Mesenchymal stem cell (in vitro differentiated cells and primary cell): ENCODE measurements around the gene MADD.

Source experiments
- DNase-seq: peaks from one replicate; pipeline ENCODE4 v3.0.0-alpha.2; 2013
- H2AFZ ChIP-seq: one replicate; pipeline ENCODE4 v1.6.1; 2013; ENCODE audit warnings: low read depth, mild to moderate bottlenecking, control low read depth, inconsistent platforms, low read length, moderate library complexity
- H2AK5ac ChIP-seq: 2 replicates; pipeline ENCODE4 v1.6.1; 2013; ENCODE audit warnings: low read length, moderate library complexity, mild to moderate bottlenecking, inconsistent platforms; ENCODE audit not compliant: severe bottlenecking
- H2BK120ac ChIP-seq: one replicate; pipeline ENCODE4 v1.6.1; 2013; ENCODE audit warnings: low read depth, mild to moderate bottlenecking, inconsistent platforms, low read length, moderate library complexity
- H2BK12ac ChIP-seq, 2 experiments: one replicate each; pipeline ENCODE4 v1.6.1; 2013; ENCODE audit warnings: inconsistent platforms in 2 of 2, low read length in 2 of 2, mild to moderate bottlenecking in 2 of 2, moderate library complexity in 2 of 2, control low read depth in 1 of 2
- H2BK15ac ChIP-seq: one replicate; pipeline ENCODE4 v1.6.1; 2013; ENCODE audit warnings: mild to moderate bottlenecking, low read depth, inconsistent platforms; ENCODE audit not compliant: poor library complexity, severe bottlenecking
- H2BK5ac ChIP-seq: 2 replicates; pipeline ENCODE4 v1.6.1; 2013; ENCODE audit warnings: low read depth, mild to moderate bottlenecking, low read length, control low read depth, inconsistent platforms; ENCODE audit not compliant: poor library complexity, severe bottlenecking
- H3K14ac ChIP-seq, 2 experiments: one replicate each; pipeline ENCODE4 v1.6.1; 2013; ENCODE audit warnings: inconsistent platforms in 2 of 2, low read length in 2 of 2, control low read depth in 1 of 2, mild to moderate bottlenecking in 1 of 2, moderate library complexity in 1 of 2
- H3K18ac ChIP-seq, 2 experiments: one replicate each; pipeline ENCODE4 v1.6.1; 2013; ENCODE audit warnings: inconsistent platforms in 2 of 2, low read length in 2 of 2, control low read depth in 1 of 2, low read depth in 1 of 2, mild to moderate bottlenecking in 1 of 2
- H3K23ac ChIP-seq, 2 experiments: one replicate each; pipeline ENCODE4 v1.6.1; 2013; ENCODE audit warnings: inconsistent platforms in 2 of 2, low read length in 2 of 2, mild to moderate bottlenecking in 2 of 2, moderate library complexity in 2 of 2, control low read depth in 1 of 2
- H3K27ac ChIP-seq: 2 replicates; pipeline ENCODE4 v1.5.1; 2013; ENCODE audit warnings: mild to moderate bottlenecking, moderate library complexity, low read length, control low read depth, inconsistent platforms; ENCODE audit not compliant: poor library complexity, severe bottlenecking
- H3K27me3 ChIP-seq, 2 experiments: 2 replicates each; pipeline versions ENCODE4 v1.6.1 to v1.7.0; 2013; ENCODE audit warnings: low read length in 2 of 2, mild to moderate bottlenecking in 2 of 2, moderate library complexity in 2 of 2, control low read depth in 1 of 2, inconsistent platforms in 1 of 2; ENCODE audit not compliant: control insufficient read depth in 1 of 2, insufficient read depth in 1 of 2
- H3K36me3 ChIP-seq, 2 experiments: 2 replicates each; pipeline versions ENCODE4 v1.6.1 to v1.7.0; 2013; ENCODE audit warnings: low read length in 2 of 2, control low read depth in 1 of 2, inconsistent platforms in 1 of 2, low read depth in 1 of 2, mild to moderate bottlenecking in 1 of 2; ENCODE audit not compliant: insufficient read depth in 2 of 2, control insufficient read depth in 1 of 2
- H3K4ac ChIP-seq, 2 experiments: one replicate each; pipeline ENCODE4 v1.6.1; 2013; ENCODE audit warnings: inconsistent platforms in 2 of 2, low read length in 2 of 2, mild to moderate bottlenecking in 2 of 2, moderate library complexity in 2 of 2, control low read depth in 1 of 2, low read depth in 1 of 2
- H3K4me1 ChIP-seq: 2 replicates; pipeline ENCODE4 v1.6.1; 2013; ENCODE audit warnings: low read depth, low read length, control low read depth; ENCODE audit not compliant: control insufficient read depth, insufficient read depth
- H3K4me2 ChIP-seq: 2 replicates; pipeline ENCODE4 v1.6.1; 2013; ENCODE audit warnings: low read length, mild to moderate bottlenecking, inconsistent platforms; ENCODE audit not compliant: poor library complexity, severe bottlenecking
- H3K4me3 ChIP-seq, 2 experiments: 2 replicates each; pipeline versions ENCODE4 v1.5.1 to v1.7.0; 2013; ENCODE audit warnings: low read length in 2 of 2, mild to moderate bottlenecking in 2 of 2, control low read depth in 1 of 2, low read depth in 1 of 2; ENCODE audit not compliant: insufficient read depth in 1 of 2
- H3K79me1 ChIP-seq: replicated peaks from 2 replicates; pipeline ENCODE4 v1.6.1; 2013; ENCODE audit warnings: mild to moderate bottlenecking, control low read depth, low read length, inconsistent platforms; ENCODE audit not compliant: poor library complexity, severe bottlenecking
- H3K9ac ChIP-seq: 2 replicates; pipeline ENCODE4 v1.7.0; 2013; ENCODE audit warnings: mild to moderate bottlenecking, low read length, moderate library complexity
- H3K9me3 ChIP-seq: 2 replicates; pipeline ENCODE4 v1.7.0; 2013; ENCODE audit warnings: mild to moderate bottlenecking, low read length; ENCODE audit not compliant: control insufficient read depth
- H4K8ac ChIP-seq: one replicate; pipeline ENCODE4 v1.6.1; 2013; ENCODE audit warnings: inconsistent platforms, mild to moderate bottlenecking, low read length, moderate library complexity
- H4K91ac ChIP-seq: one replicate; pipeline ENCODE4 v1.6.1; 2013; ENCODE audit warnings: mild to moderate bottlenecking, low read length, inconsistent platforms
- WGBS: methylation state at CpG from one replicate; pipeline ENCODE4 v1.1.7; 2013; ENCODE audit warnings: mixed read lengths; 5-methylcytosine and 5-hydroxymethylcytosine counted together

Gene MADD

DNA sequence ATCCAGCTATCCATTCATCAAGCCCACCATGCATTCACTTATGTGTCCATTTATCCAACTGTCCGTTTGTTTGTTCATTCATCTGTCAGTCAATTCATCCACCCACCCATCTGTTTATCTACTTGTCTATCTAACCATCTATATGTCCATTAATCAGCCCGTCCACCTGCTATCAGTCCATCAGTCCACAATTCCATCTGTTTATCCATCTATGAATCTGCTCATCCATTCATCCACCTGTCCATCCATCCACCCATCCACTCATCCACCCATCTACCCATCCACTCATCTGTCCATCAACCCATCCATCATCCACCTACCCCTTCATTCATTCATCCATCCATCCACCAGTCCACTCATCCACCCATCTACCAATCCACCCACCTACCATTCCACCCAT, 109.4 kb downstream of the MADD start:
- no peak for DNase-seq
- H3K9ac ChIP-seq, result no peak overlapping the region
- H4K8ac ChIP-seq, result no peak overlapping the region
- H3K4ac ChIP-seq, result no peak overlapping the region
- no peak overlapping the region for H3K14ac ChIP-seq
- no peak overlapping the region for H3K18ac ChIP-seq
- H3K4me2 ChIP-seq, result no peak overlapping the region
- no peak overlapping the region for H2AFZ ChIP-seq
- H3K79me1 ChIP-seq, result no peaks in the 10 kb centered on the region
- WGBS, result 76% methylated on average over 2 of the region's 2 CpGs
- no peak overlapping the region for H2BK12ac ChIP-seq
- H3K4me1 ChIP-seq, result peaks cover 20% of the 10 kb centered on the region
- no peak overlapping the region for H4K91ac ChIP-seq
- H3K27ac ChIP-seq, result no peak overlapping the region
- H3K23ac ChIP-seq, result no peak overlapping the region
- no peak overlapping the region for H2AK5ac ChIP-seq
- H2BK120ac ChIP-seq, result no peak overlapping the region
- no peaks in the 10 kb centered on the region for H3K9me3 ChIP-seq
- no peak overlapping the region for H2BK15ac ChIP-seq
- no peak overlapping the region for H3K4me3 ChIP-seq
- no peaks in the 10 kb centered on the region for H3K36me3 ChIP-seq
- no peak overlapping the region for H2BK5ac ChIP-seq
- peaks cover 4 to 7% of the 10 kb centered on the region in 2 experiments for H3K27me3 ChIP-seq
